HG02840 (cell line): ENCODE data around the gene FKBP1C.

Experiments used
- ATAC-seq: cut with Tn5 transposase; IDR thresholded peaks from one replicate; pipeline ENCODE4 v1.9.1; 2021; ENCODE audit warnings: mild to moderate bottlenecking, moderate library complexity, moderate number of reproducible peaks; ENCODE audit not compliant: unreplicated experiment, low FRiP score

The FKBP1C gene

GRCh38 chr6:63259153-63259552 is 47.9 kb downstream of the FKBP1C start:
- no peak for ATAC-seq

- ATAC-seq = no peak
Measured at GRCh38 chr6:63261820-63262219, 50.6 kb downstream of the FKBP1C start.
